ENCODE results near the gene PDE10A. TPM values are rescaled to one million over a fixed set of nuclear protein-coding genes. Genes with fewer than 3 reads are reported as not detected.
"Not testable (repeated sequence)": the region's sequence is repeated elsewhere in the genome, so short reads cannot be mapped to it uniquely, and the experiment has no call there.

The PDE10A gene
- total and polyA plus RNA-seq, 8 donors = 0.78 to 58.2 (median 4.0) TPM; not detected in 1

- DNase-seq = no peak
- Histone ChIP-seq H3K4me1 (peaks cover 0 to 11% (median 8%) of the 10 kb centered on the region in 4 donors), H3K9me3 (no peaks in the 10 kb centered on the region), H3K27me3 (no peaks in the 10 kb centered on the region), H3K4me3 (no peak overlapping the region), H3K27ac (no peak overlapping the region), H3K36me3 (no peaks in the 10 kb centered on the region)
- intact Hi-C loops (cut with DNase I; ENCODE audit: low total_unique reads) = no loop called here
- WGBS, 5 donors = 72 to 84% (median 82%) methylated on average over 6 of the region's 6 CpGs
- TF ChIP-seq, protein P1, sequence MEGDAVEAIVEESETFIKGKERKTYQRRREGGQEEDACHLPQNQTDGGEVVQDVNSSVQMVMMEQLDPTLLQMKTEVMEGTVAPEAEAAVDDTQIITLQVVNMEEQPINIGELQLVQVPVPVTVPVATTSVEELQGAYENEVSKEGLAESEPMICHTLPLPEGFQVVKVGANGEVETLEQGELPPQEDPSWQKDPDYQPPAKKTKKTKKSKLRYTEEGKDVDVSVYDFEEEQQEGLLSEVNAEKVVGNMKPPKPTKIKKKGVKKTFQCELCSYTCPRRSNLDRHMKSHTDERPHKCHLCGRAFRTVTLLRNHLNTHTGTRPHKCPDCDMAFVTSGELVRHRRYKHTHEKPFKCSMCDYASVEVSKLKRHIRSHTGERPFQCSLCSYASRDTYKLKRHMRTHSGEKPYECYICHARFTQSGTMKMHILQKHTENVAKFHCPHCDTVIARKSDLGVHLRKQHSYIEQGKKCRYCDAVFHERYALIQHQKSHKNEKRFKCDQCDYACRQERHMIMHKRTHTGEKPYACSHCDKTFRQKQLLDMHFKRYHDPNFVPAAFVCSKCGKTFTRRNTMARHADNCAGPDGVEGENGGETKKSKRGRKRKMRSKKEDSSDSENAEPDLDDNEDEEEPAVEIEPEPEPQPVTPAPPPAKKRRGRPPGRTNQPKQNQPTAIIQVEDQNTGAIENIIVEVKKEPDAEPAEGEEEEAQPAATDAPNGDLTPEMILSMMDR (IDR thresholded peaks at IDR 0.05) = no peak
- TF ChIP-seq EP300 (IDR thresholded peaks at IDR 0.05) (no peak), POLR2A (IDR thresholded peaks at IDR 0.05) (no peak), POLR2AphosphoS5 (IDR thresholded peaks at IDR 0.05) (no peak)
Measured at GRCh38 chr6:165557674-165558073, 105.4 kb downstream of the PDE10A start.

DNA sequence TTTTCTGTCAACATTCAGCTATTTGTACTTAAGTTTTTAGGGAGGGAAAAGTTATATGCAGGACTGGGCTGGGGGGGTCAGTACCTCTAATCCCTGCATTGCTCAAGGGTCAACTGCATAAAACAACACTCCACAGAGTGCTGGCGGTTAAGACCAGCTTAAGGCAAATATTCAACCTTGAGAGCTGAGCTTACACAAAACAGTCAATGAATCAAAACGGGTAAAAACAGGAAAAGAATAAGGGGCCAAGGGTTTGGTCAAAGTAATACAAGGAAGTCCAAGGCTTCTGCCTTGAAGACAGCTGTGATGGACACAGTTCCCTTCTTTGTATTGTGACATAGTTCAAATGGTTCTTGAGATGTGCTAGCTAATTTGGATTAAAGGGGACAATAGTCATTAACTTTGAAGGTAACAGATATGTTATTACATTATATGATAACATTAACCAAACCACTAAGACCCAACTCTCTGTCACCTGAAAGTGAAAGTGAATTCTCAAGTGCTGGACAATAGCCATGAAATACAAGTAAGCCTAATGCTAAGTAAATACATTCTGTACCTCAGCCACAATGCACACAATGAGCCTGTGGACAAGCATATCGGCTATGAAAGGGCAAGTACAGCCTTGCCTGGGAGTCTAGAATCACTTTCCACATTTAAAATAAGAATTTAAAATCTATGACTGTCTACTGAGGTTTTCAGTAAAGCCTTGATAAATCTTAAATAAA lies 106.8 kb downstream of the PDE10A start:
- no peaks in the 10 kb centered on the region for H3K27me3 ChIP-seq
- H3K9me3 ChIP-seq = no peaks in the 10 kb centered on the region
- peak; percentile 55 to 86 for DNase-seq
- peak overlapping the region; percentile 34 to 66 (median 52) for H3K27ac ChIP-seq
- peaks cover 4 to 22% (median 12%) of the 10 kb centered on the region in 4 donors for H3K4me1 ChIP-seq
- H3K36me3 ChIP-seq = no peaks in the 10 kb centered on the region
- TF ChIP-seq EP300 (IDR thresholded peaks at IDR 0.05) = no peak
- peak in 2 of 3 donors; percentile 49 to 70 for TF ChIP-seq POLR2AphosphoS5 (IDR thresholded peaks at IDR 0.05)
- TF ChIP-seq POLR2A (IDR thresholded peaks at IDR 0.05) = no peak
- TF ChIP-seq, protein P1 (IDR thresholded peaks at IDR 0.05) = no peak
- H3K4me3 ChIP-seq = no peak overlapping the region
- 22 to 37% (median 26%) methylated on average over 3 of the region's 3 CpGs for WGBS, 5 donors
- intact Hi-C loops (cut with DNase I; ENCODE audit: low total_unique reads) = no loop called here

DNA sequence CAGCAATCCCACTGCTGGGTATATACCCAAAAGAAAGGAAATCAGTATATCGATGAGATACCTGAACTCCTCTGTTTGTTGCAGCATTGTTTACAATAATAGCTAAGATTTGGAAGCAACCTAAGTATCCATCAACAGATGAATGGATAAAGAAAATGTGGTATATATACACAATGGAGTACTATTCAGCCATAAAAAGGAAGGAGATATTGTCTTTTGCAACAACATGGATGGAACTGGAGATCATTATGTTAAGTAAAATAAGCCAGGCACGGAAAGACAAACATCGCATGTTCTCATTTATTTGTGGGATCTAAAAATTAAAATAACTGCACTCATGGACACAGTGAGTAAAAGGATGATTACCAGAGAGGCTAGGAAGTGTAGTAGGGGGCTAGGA lies 108.4 kb downstream of the PDE10A start:
- H3K9me3 ChIP-seq; DNase-seq; H3K27ac ChIP-seq; H3K4me3 ChIP-seq; intact Hi-C loops (cut with DNase I; ENCODE audit: low total_unique reads); H3K36me3 ChIP-seq; H3K27me3 ChIP-seq: not testable (repeated sequence)
- 94 to 98% (median 96%) methylated on average over 3 of the region's 3 CpGs for WGBS, 5 donors
- H3K4me1 ChIP-seq = peaks cover 4 to 22% (median 12%) of the 10 kb centered on the region in 4 donors

DNA sequence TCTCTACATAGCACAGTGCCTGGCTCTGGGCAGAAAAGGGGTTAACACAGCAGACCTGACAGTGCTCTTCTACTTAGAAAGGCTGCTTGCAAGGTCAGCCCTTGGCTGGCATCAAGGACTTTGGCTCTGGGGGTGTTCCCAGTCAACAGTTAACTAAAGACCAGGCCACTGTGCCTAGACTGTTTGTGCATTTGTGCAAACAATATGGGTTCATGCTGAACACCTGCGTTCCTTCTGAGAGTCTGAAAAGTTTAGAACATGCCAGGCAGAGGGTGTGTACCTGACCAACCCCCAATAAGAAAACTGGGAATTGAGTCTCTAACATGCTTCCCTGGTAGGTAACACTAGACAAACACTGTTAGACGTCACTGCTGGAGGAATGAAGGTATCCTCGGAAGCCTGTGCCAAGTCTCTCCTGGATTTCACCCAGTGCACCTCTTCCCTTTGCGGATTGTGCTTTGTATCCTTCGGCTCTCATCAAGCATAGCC lies 110.7 kb downstream of the PDE10A start:
- Histone ChIP-seq H3K27ac (peak overlapping the region in 2 of 5 donors; percentile 27 to 58), H3K27me3 (no peaks in the 10 kb centered on the region), H3K4me1 (peaks cover 4 to 24% (median 14%) of the 10 kb centered on the region in 4 donors), H3K4me3 (no peak overlapping the region), H3K36me3 (no peaks in the 10 kb centered on the region), H3K9me3 (no peaks in the 10 kb centered on the region)
- intact Hi-C loops (cut with DNase I; ENCODE audit: low total_unique reads) = no loop called here
- DNase-seq = peak; percentile 28 to 43
- TF ChIP-seq EP300 (IDR thresholded peaks at IDR 0.05) (no peak), POLR2A (IDR thresholded peaks at IDR 0.05) (no peak), POLR2AphosphoS5 (IDR thresholded peaks at IDR 0.05) (no peak)
- TF ChIP-seq, protein P1 (IDR thresholded peaks at IDR 0.05) = no peak
- WGBS, 5 donors = 40 to 68% (median 51%) methylated on average over 5 of the region's 5 CpGs

GRCh38 chr6:165551828-165552227 lies 111.2 kb downstream of the PDE10A start:
- Histone ChIP-seq H3K36me3 (no peaks in the 10 kb centered on the region), H3K27ac (peak overlapping the region in 1 of 5 donors; percentile 58), H3K9me3 (no peaks in the 10 kb centered on the region), H3K4me1 (peaks cover 2 to 25% (median 12%) of the 10 kb centered on the region in 4 donors), H3K27me3 (no peaks in the 10 kb centered on the region), H3K4me3 (no peak overlapping the region)
- 74 to 87% (median 82%) methylated on average over 3 of the region's 3 CpGs for WGBS, 5 donors
- DNase-seq = no peak
- intact Hi-C loops (cut with DNase I; ENCODE audit: low total_unique reads) = no loop called here
- TF ChIP-seq EP300 (IDR thresholded peaks at IDR 0.05) (no peak), POLR2A (IDR thresholded peaks at IDR 0.05) (no peak), POLR2AphosphoS5 (IDR thresholded peaks at IDR 0.05) (no peak)
